Adipocyte (in vitro differentiated cells): Measurements from ENCODE around the gene SSC5D.

Experiments used
- DNase-seq: peaks from one replicate; pipeline ENCODE4 v3.0.0-alpha.2; 2015; ENCODE audit warnings: low read depth
- H3K27me3 ChIP-seq: replicated peaks from 2 replicates; pipeline ENCODE4 v1.7.0; 2013; ENCODE audit warnings: mild to moderate bottlenecking, low read length, moderate library complexity; ENCODE audit not compliant: control insufficient read depth, insufficient read depth
- H3K36me3 ChIP-seq: 2 replicates; pipeline ENCODE4 v1.7.0; 2013; ENCODE audit warnings: low read length, mild to moderate bottlenecking, moderate library complexity; ENCODE audit not compliant: control insufficient read depth, insufficient read depth, severe bottlenecking
- H3K4me1 ChIP-seq: 2 replicates; pipeline ENCODE4 v1.7.0; 2013; ENCODE audit warnings: mild to moderate bottlenecking, low read length, moderate library complexity; ENCODE audit not compliant: control insufficient read depth, insufficient read depth
- H3K4me3 ChIP-seq: 2 replicates; pipeline ENCODE4 v1.7.0; 2013; ENCODE audit warnings: mild to moderate bottlenecking, low read length, moderate library complexity
- H3K9ac ChIP-seq: 2 replicates; pipeline ENCODE4 v1.7.0; 2013; ENCODE audit warnings: mild to moderate bottlenecking, low read length, moderate library complexity
- H3K9me3 ChIP-seq: 2 replicates; pipeline ENCODE4 v1.7.0; 2013; ENCODE audit warnings: mild to moderate bottlenecking, low read length, moderate library complexity; ENCODE audit not compliant: control insufficient read depth

Gene SSC5D

GRCh38 chr19:55538132-55538531 lies 49.9 kb downstream of the SSC5D start:
- Histone ChIP-seq H3K9me3 (peaks cover 3% of the 10 kb centered on the region), H3K36me3 (no peaks in the 10 kb centered on the region), H3K27me3 (no peaks in the 10 kb centered on the region), H3K4me3 (no peak overlapping the region), H3K9ac (no peak overlapping the region), H3K4me1 (no peaks in the 10 kb centered on the region)
- no peak for DNase-seq

GRCh38 chr19:55539090-55539984 lies 51.1 kb downstream of the SSC5D start:
- Histone ChIP-seq H3K9me3 (peaks cover 3% of the 10 kb centered on the region), H3K27me3 (peaks cover 3% of the 10 kb centered on the region), H3K4me1 (no peaks in the 10 kb centered on the region), H3K9ac (no peak overlapping the region), H3K4me3 (no peak overlapping the region), H3K36me3 (no peaks in the 10 kb centered on the region)
- no peak for DNase-seq

- Histone ChIP-seq H3K4me3 (no peak overlapping the region), H3K36me3 (no peaks in the 10 kb centered on the region), H3K27me3 (peaks cover 9% of the 10 kb centered on the region), H3K9ac (no peak overlapping the region), H3K9me3 (peaks cover 3% of the 10 kb centered on the region), H3K4me1 (no peaks in the 10 kb centered on the region)
- no peak for DNase-seq
Measured at GRCh38 chr19:55540619-55541018, 52.4 kb downstream of the SSC5D start.

- DNase-seq, result no peak
- no peak overlapping the region for H3K9ac ChIP-seq
- H3K36me3 ChIP-seq, result no peaks in the 10 kb centered on the region
- no peaks in the 10 kb centered on the region for H3K4me1 ChIP-seq
- peaks cover 10% of the 10 kb centered on the region for H3K27me3 ChIP-seq
- H3K4me3 ChIP-seq, result no peak overlapping the region
- H3K9me3 ChIP-seq, result peaks cover 3% of the 10 kb centered on the region
Measured at GRCh38 chr19:55541091-55541490, 52.9 kb downstream of the SSC5D start.

- H3K36me3 ChIP-seq, result no peaks in the 10 kb centered on the region
- H3K9me3 ChIP-seq, result peaks cover 3% of the 10 kb centered on the region
- no peak overlapping the region for H3K9ac ChIP-seq
- DNase-seq, result no peak
- peaks cover 10% of the 10 kb centered on the region for H3K27me3 ChIP-seq
- no peak overlapping the region for H3K4me3 ChIP-seq
- H3K4me1 ChIP-seq, result peaks cover 12% of the 10 kb centered on the region
Measured at GRCh38 chr19:55542292-55542855, 54.1 kb downstream of the SSC5D start.

GRCh38 chr19:55543567-55543966 lies 55.3 kb downstream of the SSC5D start:
- Histone ChIP-seq H3K4me1 (peaks cover 20% of the 10 kb centered on the region), H3K27me3 (peaks cover 10% of the 10 kb centered on the region), H3K36me3 (no peaks in the 10 kb centered on the region), H3K9me3 (peaks cover 3% of the 10 kb centered on the region), H3K4me3 (no peak overlapping the region), H3K9ac (no peak overlapping the region)
- DNase-seq, result no peak

GRCh38 chr19:55544014-55544413 lies 55.8 kb downstream of the SSC5D start:
- H3K4me3 ChIP-seq, result no peak overlapping the region
- peaks cover 10% of the 10 kb centered on the region for H3K27me3 ChIP-seq
- H3K36me3 ChIP-seq, result no peaks in the 10 kb centered on the region
- no peak overlapping the region for H3K9ac ChIP-seq
- H3K9me3 ChIP-seq, result peaks cover 3% of the 10 kb centered on the region
- peaks cover 20% of the 10 kb centered on the region for H3K4me1 ChIP-seq
- DNase-seq, result no peak

GRCh38 chr19:55544776-55545439 lies 56.7 kb downstream of the SSC5D start:
- H3K27me3 ChIP-seq, result peaks cover 10% of the 10 kb centered on the region
- no peak for DNase-seq
- H3K9me3 ChIP-seq, result peaks cover 3% of the 10 kb centered on the region
- H3K4me3 ChIP-seq, result no peak overlapping the region
- no peaks in the 10 kb centered on the region for H3K36me3 ChIP-seq
- H3K9ac ChIP-seq, result no peak overlapping the region
- H3K4me1 ChIP-seq, result peaks cover 28% of the 10 kb centered on the region

GRCh38 chr19:55545443-55545842 lies 57.2 kb downstream of the SSC5D start, which contains the start of gene SBK3:
Gene SBK3, minus strand, starts transcription at chr19:55545543. Its CDS starts 0 bp downstream, at chr19:55545543.
- no peaks in the 10 kb centered on the region for H3K36me3 ChIP-seq
- H3K9me3 ChIP-seq, result peaks cover 3% of the 10 kb centered on the region
- peaks cover 10% of the 10 kb centered on the region for H3K27me3 ChIP-seq
- DNase-seq, result no peak
- no peak within 1 kb of the TSS for H3K9ac ChIP-seq
- peaks cover 30% of the 10 kb centered on the region for H3K4me1 ChIP-seq
- H3K4me3 ChIP-seq, result no peak within 1 kb of the TSS

- no peak overlapping the region for H3K4me3 ChIP-seq
- H3K4me1 ChIP-seq, result peaks cover 30% of the 10 kb centered on the region
- no peak overlapping the region for H3K9ac ChIP-seq
- no peak for DNase-seq
- H3K27me3 ChIP-seq, result peaks cover 10% of the 10 kb centered on the region
- no peaks in the 10 kb centered on the region for H3K36me3 ChIP-seq
- H3K9me3 ChIP-seq, result peaks cover 3% of the 10 kb centered on the region
Measured at GRCh38 chr19:55546011-55546410, 57.8 kb downstream of the SSC5D start.
